Mesothelial cell of epicardium (in vitro differentiated cells): ENCODE measurements around the gene SRC. TPM values are rescaled to one million over a fixed set of nuclear protein-coding genes. Genes with fewer than 3 reads are reported as not detected.

Experiments used
- DNase-seq, 2 experiments: peaks; one replicate each; pipeline ENCODE4 v3.0.0; 2021; ENCODE audit warnings: low spot score in 2 of 2; ENCODE audit not compliant: unreplicated experiment in 2 of 2
- H3K27ac Mint-ChIP-seq: 2 replicates; pipeline ENCODE4 v1.8.0; 2021; ENCODE audit warnings: mixed read lengths
- H3K27me3 Mint-ChIP-seq: 2 replicates; pipeline ENCODE4 v1.8.0; 2021; ENCODE audit warnings: low read depth, mixed read lengths
- H3K36me3 Mint-ChIP-seq: 2 replicates; pipeline ENCODE4 v1.8.0; 2021; ENCODE audit warnings: mixed read lengths
- H3K4me1 Mint-ChIP-seq: 2 replicates; pipeline ENCODE4 v1.8.0; 2021; ENCODE audit warnings: mixed read lengths
- H3K4me3 Mint-ChIP-seq: 2 replicates; pipeline ENCODE4 v1.8.0; 2021; ENCODE audit warnings: mild to moderate bottlenecking, moderate library complexity, mixed read lengths
- H3K9me3 Mint-ChIP-seq: 2 replicates; pipeline ENCODE4 v1.8.0; 2021; ENCODE audit warnings: mixed read lengths
- CTCF ChIP-seq: fragments of 200-600 bp; sonication (generic); IDR thresholded peaks from one replicate; pipeline ENCODE4 v1.5.0; 2021; ENCODE audit warnings: antibody characterized with exemption; ENCODE audit not compliant: unreplicated experiment
- total RNA-seq: library from RNA; stranded (reverse); gene quantifications from 3 replicates; pipeline ENCODE4 v1.2.1, GENCODE V29; 2021

SRC gene
- total RNA-seq, 1 donor from 2014 or later, result 85.2 TPM

DNA sequence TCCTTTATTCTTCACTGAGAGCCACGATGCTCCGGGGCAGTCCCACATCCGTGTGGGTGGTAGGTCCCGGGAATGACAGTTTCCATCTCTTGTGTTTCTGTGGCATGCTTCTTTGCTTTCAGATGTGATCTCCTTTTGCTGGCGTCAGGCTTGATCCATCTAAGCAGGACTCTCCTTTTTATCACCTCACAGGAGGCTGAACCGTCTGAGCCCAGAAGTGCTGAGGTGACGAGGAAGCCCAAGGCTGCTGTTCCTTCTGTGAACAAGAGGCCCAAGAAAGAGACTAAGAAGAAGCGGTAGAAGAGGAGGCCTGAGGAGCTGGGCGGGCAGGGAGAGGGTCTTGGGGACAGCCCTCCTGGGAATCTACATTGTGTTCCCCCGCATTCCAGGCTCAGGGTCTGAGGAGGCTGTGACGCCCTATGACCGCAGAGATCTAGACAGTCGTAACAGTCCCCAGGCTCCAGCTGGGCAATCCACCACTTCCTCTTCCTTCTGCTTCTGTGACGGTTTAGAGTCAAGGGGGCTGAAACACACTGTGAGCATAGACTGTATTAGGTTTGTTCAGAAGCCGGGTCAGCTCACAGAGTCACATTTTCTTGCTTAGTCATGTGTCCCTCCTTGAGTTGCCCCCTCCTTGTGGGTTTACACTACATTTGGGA, 29.7 kb upstream of the SRC start:
- no peak overlapping the region for H3K4me3 Mint-ChIP-seq
- H3K9me3 Mint-ChIP-seq, result no peaks in the 10 kb centered on the region
- H3K36me3 Mint-ChIP-seq, result peaks cover 5% of the 10 kb centered on the region
- DNase-seq, result no peak
- peaks cover 57% of the 10 kb centered on the region for H3K4me1 Mint-ChIP-seq
- no peak for TF ChIP-seq CTCF
- H3K27ac Mint-ChIP-seq, result peak overlapping the region; percentile 85
- H3K27me3 Mint-ChIP-seq, result no peaks in the 10 kb centered on the region

DNA sequence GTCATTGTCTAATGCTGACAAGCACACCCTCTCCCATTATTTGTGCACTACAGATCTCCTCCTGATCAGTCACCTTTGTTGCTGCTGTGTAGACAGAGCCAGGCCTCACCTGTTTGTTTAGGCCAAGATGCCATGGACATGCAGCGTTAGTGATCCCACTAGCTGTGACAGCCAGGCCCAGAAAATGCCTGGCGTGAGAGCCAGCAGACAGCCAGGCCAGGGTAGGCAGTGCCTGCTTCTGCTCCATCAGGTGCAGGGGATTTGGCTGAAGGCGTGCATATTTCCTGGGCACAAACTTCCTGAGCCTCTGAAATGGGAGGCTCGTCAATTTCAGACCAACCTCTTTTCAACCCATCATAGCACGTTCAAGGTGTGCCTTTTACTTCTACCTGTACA, 29.2 kb upstream of the SRC start:
- peaks cover 5% of the 10 kb centered on the region for H3K36me3 Mint-ChIP-seq
- H3K27me3 Mint-ChIP-seq, result no peaks in the 10 kb centered on the region
- TF ChIP-seq CTCF, result no peak
- no peak overlapping the region for H3K4me3 Mint-ChIP-seq
- no peak for DNase-seq
- H3K9me3 Mint-ChIP-seq, result no peaks in the 10 kb centered on the region
- peak overlapping the region; percentile 26 for H3K27ac Mint-ChIP-seq
- H3K4me1 Mint-ChIP-seq, result peaks cover 56% of the 10 kb centered on the region

- Mint-ChIP-seq H3K27ac (no peak overlapping the region), H3K36me3 (peaks cover 3% of the 10 kb centered on the region), H3K9me3 (peaks cover 1% of the 10 kb centered on the region), H3K4me3 (no peak overlapping the region), H3K4me1 (peaks cover 51% of the 10 kb centered on the region), H3K27me3 (no peaks in the 10 kb centered on the region)
- no peak for TF ChIP-seq CTCF
- DNase-seq, result no peak
These were observed 28.6 kb upstream of the SRC start for GRCh38 chr20:37317316-37317715.

DNA sequence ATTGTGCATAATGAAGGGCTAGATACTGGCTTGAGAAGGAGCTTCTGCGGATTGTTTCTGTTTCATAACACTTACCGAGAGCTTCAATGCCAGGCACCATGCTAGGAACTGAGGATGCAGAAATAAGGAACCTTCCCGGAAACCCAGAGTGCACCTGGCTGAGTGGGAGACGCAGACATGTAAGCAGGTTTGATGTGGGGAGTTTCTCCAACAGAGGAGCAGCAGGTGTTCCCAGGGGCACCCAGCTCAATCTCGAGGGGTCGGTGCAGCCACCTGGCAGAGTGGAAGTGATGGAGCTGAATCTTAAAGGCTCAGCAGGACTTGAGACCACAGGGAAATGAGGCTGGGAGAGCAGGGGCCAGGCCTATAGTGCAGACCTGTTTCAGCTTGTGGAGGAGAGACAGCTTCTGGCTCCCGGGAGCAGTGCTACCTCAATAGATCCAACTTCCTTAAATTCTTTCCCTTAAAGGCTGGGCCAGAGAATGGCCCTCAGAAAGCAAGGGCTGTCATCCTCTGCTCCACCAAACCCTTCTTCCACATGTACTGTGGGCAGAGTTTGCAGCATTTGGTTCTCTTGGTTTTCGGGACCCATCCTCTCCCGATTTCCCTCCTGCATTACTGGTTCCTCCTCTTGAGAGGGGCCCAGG, 27.8 kb upstream of the SRC start:
- peaks cover 7% of the 10 kb centered on the region for H3K36me3 Mint-ChIP-seq
- TF ChIP-seq CTCF, result no peak
- H3K27ac Mint-ChIP-seq, result peak overlapping the region; percentile 81
- H3K4me1 Mint-ChIP-seq, result peaks cover 47% of the 10 kb centered on the region
- H3K27me3 Mint-ChIP-seq, result no peaks in the 10 kb centered on the region
- H3K9me3 Mint-ChIP-seq, result peaks cover 9% of the 10 kb centered on the region
- DNase-seq, result no peak
- H3K4me3 Mint-ChIP-seq, result no peak overlapping the region

GRCh38 chr20:37319151-37319671, 26.7 kb upstream of the SRC start:
- H3K27ac Mint-ChIP-seq, result peak overlapping the region; percentile 81
- peaks cover 39% of the 10 kb centered on the region for H3K4me1 Mint-ChIP-seq
- H3K4me3 Mint-ChIP-seq, result no peak overlapping the region
- DNase-seq, result no peak
- no peaks in the 10 kb centered on the region for H3K27me3 Mint-ChIP-seq
- TF ChIP-seq CTCF, result no peak
- peaks cover 7% of the 10 kb centered on the region for H3K36me3 Mint-ChIP-seq
- H3K9me3 Mint-ChIP-seq, result peaks cover 10% of the 10 kb centered on the region
